Spleen (tissue), 7 donors: ENCODE measurements around the gene TDRD12.

Source experiments
- POLR2A ChIP-seq, 3 donors: fragments of 450-650 bp; IDR thresholded peaks; one replicate each; pipeline ENCODE4 v1.5.1; 2017; ENCODE audit warnings: antibody characterized with exemption in 3 of 3, mild to moderate bottlenecking in 1 of 3
- POLR2AphosphoS5 ChIP-seq, 3 donors: sonication (generic); formaldehyde crosslinking; IDR thresholded peaks; one replicate each; pipeline ENCODE4 v1.5.1; 2017; ENCODE audit warnings: antibody characterized with exemption in 3 of 3
- TF ChIP-seq, protein P1 (sequence below), 11 experiments: fragments of 200-600 bp in 7 of 11; fragments of 450-650 bp in 4 of 11; sonication (generic) in 4 of 11; IDR thresholded peaks in 8 of 11; conservative IDR thresholded peaks in 3 of 11; 1 replicate in 7 of 11; 2 replicates in 4 of 11; pipeline versions ENCODE4 v1.4.0 to v1.8.0; 2016 to 2021; ENCODE audit warnings: antibody characterized with exemption in 11 of 11, inconsistent platforms in 4 of 11, mild to moderate bottlenecking in 1 of 11
- donor health status: DM: no; HTN: no; CAD: no; lungs with moderate emphysema.
- donor health status: DM: no; HTN: no; CAD: no.
- donor health status: DM: no; HTN: no; CAD: no.

GRCh38 chr19:32686847-32687475, 32.6 kb upstream of the TDRD12 start:
- TF ChIP-seq, protein P1, sequence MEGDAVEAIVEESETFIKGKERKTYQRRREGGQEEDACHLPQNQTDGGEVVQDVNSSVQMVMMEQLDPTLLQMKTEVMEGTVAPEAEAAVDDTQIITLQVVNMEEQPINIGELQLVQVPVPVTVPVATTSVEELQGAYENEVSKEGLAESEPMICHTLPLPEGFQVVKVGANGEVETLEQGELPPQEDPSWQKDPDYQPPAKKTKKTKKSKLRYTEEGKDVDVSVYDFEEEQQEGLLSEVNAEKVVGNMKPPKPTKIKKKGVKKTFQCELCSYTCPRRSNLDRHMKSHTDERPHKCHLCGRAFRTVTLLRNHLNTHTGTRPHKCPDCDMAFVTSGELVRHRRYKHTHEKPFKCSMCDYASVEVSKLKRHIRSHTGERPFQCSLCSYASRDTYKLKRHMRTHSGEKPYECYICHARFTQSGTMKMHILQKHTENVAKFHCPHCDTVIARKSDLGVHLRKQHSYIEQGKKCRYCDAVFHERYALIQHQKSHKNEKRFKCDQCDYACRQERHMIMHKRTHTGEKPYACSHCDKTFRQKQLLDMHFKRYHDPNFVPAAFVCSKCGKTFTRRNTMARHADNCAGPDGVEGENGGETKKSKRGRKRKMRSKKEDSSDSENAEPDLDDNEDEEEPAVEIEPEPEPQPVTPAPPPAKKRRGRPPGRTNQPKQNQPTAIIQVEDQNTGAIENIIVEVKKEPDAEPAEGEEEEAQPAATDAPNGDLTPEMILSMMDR (IDR thresholded peaks at IDR 0.05 in 8 of 11, conservative IDR thresholded peaks at IDR 0.05 in 3 of 11), result no peak
- TF ChIP-seq POLR2A (IDR thresholded peaks at IDR 0.05) (no peak), POLR2AphosphoS5 (IDR thresholded peaks at IDR 0.05) (no peak)
